ENCODE measurements around the gene ALOX15B.
"Not testable (repeated sequence)": the region's sequence is repeated elsewhere in the genome, so short reads cannot be mapped to it uniquely, and the experiment has no call there.

Gene ALOX15B

GRCh38 chr17:8073627-8074484, 35.0 kb downstream of the ALOX15B start:
- DNase-seq, result peak; percentile 68
- in situ Hi-C loops (cut with HindIII; ENCODE audit: low pct_ligation_motif_present, low pct_unique_long_range_greater_than_20kb, low sequenced_read_pairs), result no loop called here

- no peak for DNase-seq
- in situ Hi-C loops (cut with HindIII; ENCODE audit: low pct_ligation_motif_present, low pct_unique_long_range_greater_than_20kb, low sequenced_read_pairs), result no loop called here
Measured at GRCh38 chr17:8074554-8074953, 35.7 kb downstream of the ALOX15B start.

- no peak for DNase-seq
- in situ Hi-C loops (cut with HindIII; ENCODE audit: low pct_ligation_motif_present, low pct_unique_long_range_greater_than_20kb, low sequenced_read_pairs), result no loop called here
Measured at GRCh38 chr17:8075081-8075480, 36.2 kb downstream of the ALOX15B start.

GRCh38 chr17:8075574-8076342, 36.9 kb downstream of the ALOX15B start:
- in situ Hi-C loops (cut with HindIII; ENCODE audit: low pct_ligation_motif_present, low pct_unique_long_range_greater_than_20kb, low sequenced_read_pairs), result no loop called here
- no peak for DNase-seq

- DNase-seq, result no peak
- in situ Hi-C loops (cut with HindIII; ENCODE audit: low pct_ligation_motif_present, low pct_unique_long_range_greater_than_20kb, low sequenced_read_pairs), result no loop called here
Measured at GRCh38 chr17:8076502-8077266, 37.8 kb downstream of the ALOX15B start.

GRCh38 chr17:8077939-8078338, 39.1 kb downstream of the ALOX15B start:
- in situ Hi-C loops (cut with HindIII; ENCODE audit: low pct_ligation_motif_present, low pct_unique_long_range_greater_than_20kb, low sequenced_read_pairs), result not testable (repeated sequence)

GRCh38 chr17:8079291-8080207, 40.7 kb downstream of the ALOX15B start:
- in situ Hi-C loops (cut with HindIII; ENCODE audit: low pct_ligation_motif_present, low pct_unique_long_range_greater_than_20kb, low sequenced_read_pairs), result no loop called here
- peak; percentile 84 for DNase-seq

More at GRCh38 chr17:8077939-8078338, 39.1 kb downstream of the ALOX15B start:
- not testable (repeated sequence) for DNase-seq

- DNase-seq, result no peak
- in situ Hi-C loops (cut with HindIII; ENCODE audit: low pct_ligation_motif_present, low pct_unique_long_range_greater_than_20kb, low sequenced_read_pairs), result no loop called here
Measured at GRCh38 chr17:8080208-8080798, 41.4 kb downstream of the ALOX15B start.

- no peak for DNase-seq
- in situ Hi-C loops (cut with HindIII; ENCODE audit: low pct_ligation_motif_present, low pct_unique_long_range_greater_than_20kb, low sequenced_read_pairs), result no loop called here
Measured at GRCh38 chr17:8080799-8081219, 42.0 kb downstream of the ALOX15B start.

GRCh38 chr17:8081876-8082275, 43.0 kb downstream of the ALOX15B start:
- no peak for DNase-seq
- in situ Hi-C loops (cut with HindIII; ENCODE audit: low pct_ligation_motif_present, low pct_unique_long_range_greater_than_20kb, low sequenced_read_pairs), result no loop called here

GRCh38 chr17:8082292-8082691, 43.4 kb downstream of the ALOX15B start:
- in situ Hi-C loops (cut with HindIII; ENCODE audit: low pct_ligation_motif_present, low pct_unique_long_range_greater_than_20kb, low sequenced_read_pairs), result no loop called here
- no peak for DNase-seq

- DNase-seq, result no peak
- in situ Hi-C loops (cut with HindIII; ENCODE audit: low pct_ligation_motif_present, low pct_unique_long_range_greater_than_20kb, low sequenced_read_pairs), result no loop called here
Measured at GRCh38 chr17:8084250-8084649, 45.4 kb downstream of the ALOX15B start.

GRCh38 chr17:8087075-8087951, 48.5 kb downstream of the ALOX15B start, which contains the start of gene ALOX12B:
ALOX12B (minus strand) TSS chr17:8087716; CDS start chr17:8087442, 274 bp downstream.
- in situ Hi-C loops (cut with HindIII; ENCODE audit: low pct_ligation_motif_present, low pct_unique_long_range_greater_than_20kb, low sequenced_read_pairs), result no loop called here
- no peak for DNase-seq

- in situ Hi-C loops (cut with HindIII; ENCODE audit: low pct_ligation_motif_present, low pct_unique_long_range_greater_than_20kb, low sequenced_read_pairs), result no loop called here
Measured at GRCh38 chr17:8087952-8088230, 49.0 kb downstream of the ALOX15B start.

GRCh38 chr17:8089728-8090127, 50.9 kb downstream of the ALOX15B start:
- in situ Hi-C loops (cut with HindIII; ENCODE audit: low pct_ligation_motif_present, low pct_unique_long_range_greater_than_20kb, low sequenced_read_pairs), result no loop called here

More at GRCh38 chr17:8087952-8088230, 49.0 kb downstream of the ALOX15B start:
- DNase-seq, result no peak

GRCh38 chr17:8091033-8091687, 52.3 kb downstream of the ALOX15B start:
- in situ Hi-C loops (cut with HindIII; ENCODE audit: low pct_ligation_motif_present, low pct_unique_long_range_greater_than_20kb, low sequenced_read_pairs), result no loop called here
- no peak for DNase-seq

More at GRCh38 chr17:8089728-8090127, 50.9 kb downstream of the ALOX15B start:
- DNase-seq, result no peak

Data from ACHN (cell line).